ENCODE data around the gene ZXDC.

DNA sequence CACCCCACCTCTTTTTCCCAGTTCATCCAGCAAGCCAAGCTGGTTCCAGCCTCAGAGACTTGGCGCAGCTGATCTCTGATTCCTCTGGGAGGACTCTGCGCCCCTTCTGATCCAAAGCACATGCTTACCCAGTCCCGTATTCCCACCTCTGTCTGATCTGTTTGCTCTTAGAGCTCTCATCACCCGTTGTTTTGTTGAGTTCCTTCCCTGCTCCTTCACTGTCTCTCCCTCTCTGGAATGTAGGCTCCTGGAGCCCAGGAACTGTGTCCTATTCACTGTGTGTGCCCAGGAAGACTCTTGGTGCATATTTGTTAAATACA, 1.3 kb upstream of the ZXDC start:
- TF ChIP-seq ZNF274 (IDR thresholded peaks at IDR 0.05; ENCODE audit: low read depth, low read length) (no peak), SUZ12 (IDR thresholded peaks at IDR 0.05; ENCODE audit: extremely low read depth, insufficient read depth, insufficient read length) (no peak)
